Endothelial cell of umbilical vein (primary cell): Measurements from ENCODE around the gene COL4A1. TPM values are rescaled to one million over a fixed set of nuclear protein-coding genes. Genes with fewer than 3 reads are reported as not detected.

Source experiments
- BruUV-seq: library from RNA; stranded (reverse); fragments of 400-500 nt; replicated peaks from 2 replicates; lab custom pipeline; 2021; lab: Mats Ljungman, UMichigan
- CTCF ChIA-PET: fragments of 300-600, 350-600 bp; sonication (Branson Sonifier 250); formaldehyde crosslinking; loops from one replicate; lab custom pipeline; 2021; ENCODE audit warnings: antibody characterized with exemption, inconsistent platforms; lab: Charles Lee
- POLR2A ChIA-PET: fragments of 300-600, 350-600 bp; sonication (Branson Sonifier 250); formaldehyde crosslinking; loops from one replicate; lab custom pipeline; 2021; ENCODE audit warnings: antibody characterized with exemption, inconsistent platforms; lab: Charles Lee
- DNase-seq: peaks from one replicate; pipeline ENCODE4 v3.0.0-alpha.2; 2011; ENCODE audit warnings: low read depth, low spot score
- FAIRE-seq: peaks from 2 replicates; lab custom pipeline; 2011; peaks lifted over from hg19 to GRCh38; lab: Jason Lieb, UNC
- H2AFZ ChIP-seq: 2 replicates; pipeline ENCODE4 v1.6.0; 2012; ENCODE audit warnings: low read depth, low read length, control low read depth, inconsistent platforms
- H3K27ac ChIP-seq: 2 replicates; pipeline ENCODE4 v1.5.1; 2011; ENCODE audit warnings: low read depth, mild to moderate bottlenecking, control low read depth, low read length, moderate library complexity; ENCODE audit not compliant: insufficient read depth
- H3K27me3 ChIP-seq, 2 experiments: 2 replicates each; pipeline versions ENCODE4 v1.6.0 to v1.6.1; 2011; ENCODE audit warnings: low read length in 2 of 2, mixed read lengths in 1 of 2; ENCODE audit not compliant: control insufficient read depth in 2 of 2, insufficient read depth in 2 of 2
- H3K36me3 ChIP-seq, 2 experiments: 2 replicates in 1 of 2; 3 replicates in 1 of 2; pipeline ENCODE4 v1.5.1; 2011; ENCODE audit warnings: low read length in 2 of 2, mild to moderate bottlenecking in 1 of 2, moderate library complexity in 1 of 2; ENCODE audit not compliant: control insufficient read depth in 2 of 2, insufficient read depth in 2 of 2; ENCODE audit errors: extremely low read depth in 1 of 2
- H3K4me1 ChIP-seq: 3 replicates; pipeline ENCODE4 v1.5.1; 2011; ENCODE audit warnings: mild to moderate bottlenecking, low read length; ENCODE audit not compliant: control insufficient read depth, insufficient read depth; ENCODE audit errors: extremely low read depth
- H3K4me2 ChIP-seq: 2 replicates; pipeline ENCODE4 v1.6.1; 2011; ENCODE audit warnings: low read length, control low read depth, mixed read lengths; ENCODE audit not compliant: insufficient read depth
- H3K4me3 ChIP-seq, 3 experiments: fragments of 200-600 bp in 1 of 3; sonication (generic), shearing (Covaris generic) in 1 of 3; replicated peaks in 1 of 3; 2 replicates each; pipeline ENCODE4 v1.5.1; 2011 to 2016; ENCODE audit warnings: control low read depth in 3 of 3, low read length in 3 of 3, mild to moderate bottlenecking in 2 of 3, inconsistent platforms in 1 of 3, low read depth in 1 of 3, moderate library complexity in 1 of 3; ENCODE audit not compliant: insufficient read depth in 1 of 3
- H3K79me2 ChIP-seq: 2 replicates; pipeline ENCODE4 v1.6.0; 2012; ENCODE audit warnings: low read length, inconsistent platforms; ENCODE audit not compliant: control insufficient read depth, insufficient read depth
- H3K9ac ChIP-seq: replicated peaks from 2 replicates; pipeline ENCODE3; 2011; ENCODE audit warnings: low read length, control low read depth; ENCODE audit not compliant: insufficient read depth; ENCODE audit errors: extremely low read depth
- H3K9me1 ChIP-seq: replicated peaks from 3 replicates; pipeline ENCODE4 v1.6.0; 2011; ENCODE audit warnings: mild to moderate bottlenecking, low read length; ENCODE audit not compliant: control insufficient read depth, insufficient read depth; ENCODE audit errors: extremely low read depth
- H3K9me3 ChIP-seq: replicated peaks from 2 replicates; pipeline ENCODE4 v1.5.1; 2012; ENCODE audit warnings: low read length, inconsistent platforms; ENCODE audit not compliant: control insufficient read depth, insufficient read depth
- H4K20me1 ChIP-seq: replicated peaks from 2 replicates; pipeline ENCODE3; 2011; ENCODE audit warnings: mild to moderate bottlenecking, low read length; ENCODE audit not compliant: control insufficient read depth, insufficient read depth; ENCODE audit errors: extremely low read depth
- CTCF ChIP-seq, 2 donors: IDR thresholded peaks; 1 replicate in 1 of 2; 2 replicates in 1 of 2; pipeline ENCODE4 v1.5.1; 2011; ENCODE audit warnings: low read length in 2 of 2, mild to moderate bottlenecking in 2 of 2, moderate library complexity in 2 of 2, control low read depth in 1 of 2, inconsistent platforms in 1 of 2, low read depth in 1 of 2; ENCODE audit not compliant: insufficient read depth in 1 of 2; ENCODE audit errors: extremely low read depth in 1 of 2
- EZH2 ChIP-seq: IDR thresholded peaks from 2 replicates; pipeline ENCODE4 v1.6.1; 2012; ENCODE audit warnings: borderline replicate concordance, low read depth, mild to moderate bottlenecking, moderate library complexity, low read length, inconsistent platforms; ENCODE audit not compliant: severe bottlenecking
- FOS ChIP-seq: IDR thresholded peaks from 2 replicates; pipeline ENCODE4 v1.6.1; 2011; ENCODE audit warnings: mild to moderate bottlenecking, low read length, moderate library complexity, borderline replicate concordance; ENCODE audit not compliant: insufficient read depth
- GATA2 ChIP-seq: IDR thresholded peaks from 2 replicates; pipeline ENCODE4 v1.7.0; 2011; ENCODE audit warnings: low read depth, mild to moderate bottlenecking, moderate library complexity, mixed read lengths, low read length; ENCODE audit not compliant: insufficient read length, insufficient read depth
- JUN ChIP-seq: IDR thresholded peaks from 2 replicates; pipeline ENCODE4 v1.6.1; 2011; ENCODE audit warnings: borderline replicate concordance, low read depth; ENCODE audit not compliant: insufficient read length, insufficient read depth
- MYC ChIP-seq: IDR thresholded peaks from one replicate; pipeline ENCODE4 v1.6.1; 2011; ENCODE audit warnings: mild to moderate bottlenecking, low read depth, low read length
- POLR2A ChIP-seq: IDR thresholded peaks from 2 replicates; pipeline ENCODE4 v1.6.1; 2012; ENCODE audit warnings: low read depth, mild to moderate bottlenecking, control low read depth, low read length
- POLR2AphosphoS5 ChIP-seq: IDR thresholded peaks from 2 replicates; pipeline ENCODE4 v1.6.1; 2012; ENCODE audit warnings: low read depth, mild to moderate bottlenecking, control low read depth, low read length, moderate library complexity; ENCODE audit not compliant: insufficient read depth
- dilution Hi-C: fragments of 300-500 bp; cut with MboI; formaldehyde crosslinking; loops from one replicate; pipeline ENCODE4 v1.15.0; 2019; ENCODE audit warnings: low sequenced_read_pairs; ENCODE audit not compliant: extremely low pct_ligation_motif_present
- intact Hi-C: fragments of 100-400 bp; cut with micrococcal nuclease; formaldehyde crosslinking; loops from one replicate; pipeline ENCODE4 v1.10.0; 2022
- polyA plus RNA-seq, 4 experiments: library from polyadenylated mRNA; depleted of rRNA in 3 of 4; stranded (reverse) in 3 of 4; unstranded in 1 of 4; fragments of >200 nt; gene quantifications; 2 replicates each; pipeline versions ENCODE4 v1.2.1 to v1.2.3, GENCODE V29; 2011 to 2012; ENCODE audit warnings: missing spikeins in 1 of 4
- total RNA-seq: library from RNA; stranded (reverse); gene quantifications from 2 replicates; pipeline ENCODE4 v1.2.3, GENCODE V29; 2021
- TF ChIP-seq, protein P1 (sequence below): IDR thresholded peaks from 2 replicates; pipeline ENCODE4 v1.6.1; 2011; ENCODE audit not compliant: insufficient read depth, insufficient read length

The COL4A1 gene
- total and polyA plus RNA-seq, 2 donors (not counting 3 experiments of a cell fraction or from before 2014, with no cell fraction given): 384 to 1,119 TPM

- H4K20me1 ChIP-seq: no peaks in the 10 kb centered on the region
- TF ChIP-seq, protein P1, sequence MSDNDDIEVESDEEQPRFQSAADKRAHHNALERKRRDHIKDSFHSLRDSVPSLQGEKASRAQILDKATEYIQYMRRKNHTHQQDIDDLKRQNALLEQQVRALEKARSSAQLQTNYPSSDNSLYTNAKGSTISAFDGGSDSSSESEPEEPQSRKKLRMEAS: no peak
- TF ChIP-seq JUN: no peak
- no peak for TF ChIP-seq POLR2A
- no peak for TF ChIP-seq FOS
- no peak for TF ChIP-seq CTCF (IDR thresholded peaks at IDR 0.05; ENCODE audit: extremely low read depth in 1 of 2, insufficient read depth in 1 of 2, low read depth in 1 of 2, low read length in 2 of 2)
- TF ChIP-seq POLR2AphosphoS5: no peak
- TF ChIP-seq EZH2: no peak
- no peak for TF ChIP-seq GATA2
- TF ChIP-seq MYC: no peak
- no peak overlapping the region for H3K27ac ChIP-seq
- no peaks in the 10 kb centered on the region for H3K79me2 ChIP-seq
- dilution Hi-C loops: no loop called here
- no peak overlapping the region for H2AFZ ChIP-seq
- ChIA-PET CTCF (no interaction called here), POLR2A (no interaction called here)
- intact Hi-C loops: no loop called here
- FAIRE-seq: no peak
- BruUV-seq: no TSS peak
- H3K4me3 ChIP-seq: no peak overlapping the region
- H3K9me1 ChIP-seq: no peaks in the 10 kb centered on the region
- H3K4me2 ChIP-seq: no peak overlapping the region
- H3K36me3 ChIP-seq: no peaks in the 10 kb centered on the region
- H3K27me3 ChIP-seq: peaks cover 0 to 3% of the 10 kb centered on the region in 2 experiments
- no peak overlapping the region for H3K9ac ChIP-seq
- DNase-seq: no peak
- H3K9me3 ChIP-seq: no peaks in the 10 kb centered on the region
- peaks cover 24% of the 10 kb centered on the region for H3K4me1 ChIP-seq
These were observed 185.4 kb downstream of the COL4A1 start for GRCh38 chr13:110121422-110122083.
